SK-N-SH (cell line): ENCODE measurements around the gene UNKL. TPM values are rescaled to one million over a fixed set of nuclear protein-coding genes. Genes with fewer than 3 reads are reported as not detected.
A peak's percentile ranks its signal among the peaks of the same experiment; 100 is the strongest.

Source experiments
- CTCF ChIA-PET: fragments of 300-600, 350-600 bp; formaldehyde crosslinking; extraction: SDS; loops from one replicate; lab custom pipeline; 2021; lab: Yijun Ruan, JAX
- POLR2A ChIA-PET: fragments of 350-600 bp; sonication (Branson Sonifier 250); formaldehyde crosslinking; extraction: SDS; loops from one replicate; lab custom pipeline; 2020; ENCODE audit warnings: antibody characterized with exemption, inconsistent platforms; lab: Yijun Ruan, JAX
- DNase-seq: peaks from one replicate; pipeline ENCODE4 v3.0.0; 2012
- H2AFZ ChIP-seq: fragments of 200-600 bp; sonication (generic); 2 replicates; pipeline ENCODE4 v1.8.1; 2016; ENCODE audit warnings: antibody characterized with exemption, mild to moderate bottlenecking, low read depth
- H3F3A ChIP-seq: fragments of 200-600 bp; sonication (generic); replicated peaks from 2 replicates; pipeline ENCODE3; 2016; ENCODE audit warnings: antibody characterized with exemption, mild to moderate bottlenecking; ENCODE audit not compliant: insufficient read depth
- H3K27ac ChIP-seq, 2 experiments: fragments of 200-500 bp in 1 of 2; fragments of 200-600 bp in 1 of 2; sonication (Bioruptor generic) in 1 of 2; sonication (generic), shearing (Covaris generic) in 1 of 2; 2 replicates each; pipeline versions ENCODE4 v1.5.1 to v1.6.1; 2014 to 2016; ENCODE audit warnings: low read depth in 2 of 2, inconsistent platforms in 1 of 2, low read length in 1 of 2, mild to moderate bottlenecking in 1 of 2, mixed read lengths in 1 of 2
- H3K27me3 ChIP-seq: fragments of 200-600 bp; sonication (generic), shearing (Covaris generic); 2 replicates; pipeline ENCODE4 v1.6.1; 2016; ENCODE audit warnings: mixed run types; ENCODE audit not compliant: insufficient read depth
- H3K36me3 ChIP-seq, 2 experiments: fragments of 200-500 bp in 1 of 2; fragments of 200-600 bp in 1 of 2; sonication (Bioruptor generic) in 1 of 2; sonication (generic) in 1 of 2; replicated peaks in 1 of 2; 2 replicates each; pipeline versions ENCODE3 to v1.5.1; 2014 to 2016; ENCODE audit warnings: low read length in 1 of 2, mild to moderate bottlenecking in 1 of 2; ENCODE audit not compliant: insufficient read depth in 2 of 2, control insufficient read depth in 1 of 2
- H3K4me1 ChIP-seq, 2 experiments: fragments of 200-500 bp in 1 of 2; fragments of 200-600 bp in 1 of 2; sonication (Bioruptor generic) in 1 of 2; sonication (generic), shearing (Covaris generic) in 1 of 2; 2 replicates each; pipeline versions ENCODE4 v1.5.1 to v1.6.1; 2014 to 2016; ENCODE audit warnings: low read depth in 1 of 2, low read length in 1 of 2, mixed run types in 1 of 2; ENCODE audit not compliant: insufficient read depth in 2 of 2, control insufficient read depth in 1 of 2
- H3K4me2 ChIP-seq: fragments of 200-600 bp; sonication (generic), shearing (Covaris generic); 2 replicates; pipeline ENCODE4 v1.6.1; 2017; ENCODE audit warnings: mixed run types
- H3K4me3 ChIP-seq, 2 experiments: fragments of 200-500 bp in 1 of 2; fragments of 200-600 bp in 1 of 2; sonication (Bioruptor generic) in 1 of 2; sonication (generic), shearing (Covaris generic) in 1 of 2; 2 replicates each; pipeline versions ENCODE4 v1.5.1 to v1.8.1; 2014 to 2016; ENCODE audit warnings: low read depth in 2 of 2, inconsistent platforms in 1 of 2, low read length in 1 of 2, mild to moderate bottlenecking in 1 of 2, mixed read lengths in 1 of 2, moderate library complexity in 1 of 2
- H3K79me2 ChIP-seq: fragments of 200-600 bp; sonication (generic); 2 replicates; pipeline ENCODE4 v1.8.1; 2017; ENCODE audit warnings: mild to moderate bottlenecking; ENCODE audit not compliant: insufficient read depth
- H3K9ac ChIP-seq: fragments of 200-600 bp; sonication (generic); 2 replicates; pipeline ENCODE4 v1.6.1; 2017; ENCODE audit warnings: mixed run types
- H3K9me2 ChIP-seq: fragments of 200-600 bp; sonication (generic); 2 replicates; pipeline ENCODE4 v1.6.1; 2017; ENCODE audit warnings: mixed run types
- H3K9me3 ChIP-seq: fragments of 200-600 bp; sonication (generic); 2 replicates; pipeline ENCODE4 v1.6.1; 2017; ENCODE audit warnings: mixed run types, mild to moderate bottlenecking, moderate library complexity
- H4K20me1 ChIP-seq: fragments of 200-600 bp; sonication (generic); 2 replicates; pipeline ENCODE4 v1.6.1; 2017; ENCODE audit warnings: mild to moderate bottlenecking, mixed run types; ENCODE audit not compliant: insufficient read depth
- ELF1 ChIP-seq: IDR thresholded peaks from 2 replicates; pipeline ENCODE4 v1.4.0; 2012
- FOSL2 ChIP-seq: IDR thresholded peaks from 2 replicates; pipeline ENCODE4 v1.4.0; 2012; ENCODE audit warnings: low read depth, mild to moderate bottlenecking, moderate library complexity, borderline replicate concordance
- FOXM1 ChIP-seq: IDR thresholded peaks from 2 replicates; pipeline ENCODE4 v1.4.0; 2012; ENCODE audit warnings: low read depth, mild to moderate bottlenecking
- JUND ChIP-seq: IDR thresholded peaks from 2 replicates; pipeline ENCODE4 v1.4.0; 2012
- NFIC ChIP-seq: IDR thresholded peaks from 2 replicates; pipeline ENCODE4 v1.4.0; 2012; ENCODE audit warnings: borderline replicate concordance
- NRF1 ChIP-seq: IDR thresholded peaks from 2 replicates; pipeline ENCODE4 v1.6.1; 2012; ENCODE audit warnings: low read depth, mild to moderate bottlenecking, low read length
- POLR2AphosphoS5 ChIP-seq: IDR thresholded peaks from 2 replicates; pipeline ENCODE4 v1.6.1; 2012; ENCODE audit warnings: low read depth, low read length
- RAD21 ChIP-seq: IDR thresholded peaks from 2 replicates; pipeline ENCODE4 v1.6.1; 2012; ENCODE audit warnings: mild to moderate bottlenecking, low read length
- WGBS: methylation state at CpG from one replicate; pipeline ENCODE4 v1.1.6; 2017; ENCODE audit warnings: low lambda C conversion rate; 5-methylcytosine and 5-hydroxymethylcytosine counted together
- polyA plus RNA-seq, 3 experiments: library from polyadenylated mRNA; depleted of rRNA; stranded (reverse); fragments of >200 nt; gene quantifications; 2 replicates each; pipeline ENCODE4 v1.2.3, GENCODE V29; 2012
- TF ChIP-seq, protein P1 (sequence below): IDR thresholded peaks from 2 replicates; pipeline ENCODE4 v1.4.0; 2012; ENCODE audit warnings: low read depth

Gene UNKL
- polyA plus RNA-seq, 1 of the 3 experiments (the other 2 are of a cell fraction): 16.4 TPM

DNA sequence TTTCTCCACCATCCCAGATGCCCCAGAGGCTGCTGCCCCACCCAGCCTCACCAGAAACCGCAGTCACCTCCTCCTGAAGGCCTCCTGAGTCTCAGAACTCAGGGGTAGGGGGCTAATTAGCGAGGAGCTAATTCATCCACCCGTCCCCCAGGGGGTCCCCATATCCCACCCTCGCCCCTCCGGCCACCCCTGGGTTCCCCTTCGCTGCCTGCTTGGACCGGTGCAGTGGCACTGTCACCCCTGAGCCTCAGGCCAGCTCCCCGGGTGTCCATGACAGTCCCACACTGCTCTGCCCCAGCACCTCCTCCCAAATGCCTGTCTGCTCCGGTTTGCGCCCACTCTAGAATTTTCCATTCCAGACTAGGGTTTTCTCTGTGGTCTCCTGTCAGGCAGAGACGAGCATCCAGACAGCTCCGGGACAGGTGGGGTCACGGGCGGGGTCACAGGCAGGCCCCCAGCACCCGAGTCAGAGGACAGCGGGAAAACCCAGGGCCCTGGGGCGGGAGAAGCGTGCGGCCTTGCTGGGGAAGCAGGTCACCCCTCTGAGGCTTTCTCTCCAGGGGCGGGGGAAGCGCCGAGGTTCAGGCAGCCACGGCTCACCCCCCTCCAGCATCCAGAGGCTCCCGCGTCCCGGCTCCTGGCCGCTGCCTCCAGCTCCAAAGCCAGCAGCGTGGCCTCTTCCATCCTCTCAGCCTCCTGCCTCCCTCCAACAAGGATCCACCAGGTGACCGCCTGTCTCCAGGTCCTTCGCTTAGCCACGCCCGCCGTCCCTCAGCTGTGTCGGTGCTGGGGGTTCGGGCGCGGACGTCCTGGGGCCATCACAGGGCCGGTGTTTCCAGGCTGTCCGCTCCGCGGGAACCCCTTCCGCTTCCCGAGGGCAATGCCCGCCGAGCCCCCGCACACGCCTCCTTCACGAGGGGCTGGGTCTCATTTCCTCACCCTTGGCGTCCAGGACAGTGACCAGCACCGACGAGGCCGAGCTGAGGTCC is 13.3 kb upstream of the UNKL start (continued):
- TF ChIP-seq NRF1: no peak

DNA sequence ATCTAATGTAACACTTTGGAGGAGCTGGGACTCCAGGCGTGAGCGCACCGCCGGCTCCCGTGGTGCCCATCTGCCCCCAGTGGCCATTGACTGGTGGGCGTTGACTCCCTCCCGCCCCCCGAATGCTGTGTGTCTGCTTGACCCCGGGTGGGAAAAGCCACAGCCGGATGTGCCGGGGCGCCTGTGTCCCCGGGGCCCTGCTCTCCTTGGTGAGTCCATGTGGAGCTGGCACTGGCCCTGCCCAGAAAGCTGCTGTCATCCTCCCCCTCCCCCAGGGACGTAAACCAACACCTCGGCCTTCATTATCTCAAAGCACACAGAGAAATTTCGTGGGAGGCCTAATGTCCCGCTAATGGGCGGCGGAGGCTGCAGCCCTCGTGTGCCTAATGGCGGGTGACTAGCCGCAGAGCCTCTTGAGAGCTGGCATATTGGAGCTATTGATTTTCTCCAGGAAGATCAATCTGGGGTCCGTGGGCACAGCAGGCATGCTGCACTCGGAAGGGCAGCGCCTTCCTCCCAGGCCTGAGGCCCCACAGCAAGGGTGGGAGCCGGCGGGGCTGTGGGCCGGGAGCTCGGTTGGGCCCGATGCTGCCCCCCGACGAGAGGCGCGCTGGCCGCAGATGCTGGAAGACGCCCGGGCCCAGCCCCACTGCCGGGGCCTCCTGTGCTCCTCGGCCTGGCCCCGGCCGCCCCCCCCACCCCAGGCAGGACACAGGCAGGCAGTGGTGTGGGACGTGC is 12.4 kb upstream of the UNKL start:
- Histone ChIP-seq H3K27ac (no peak overlapping the region), H3K9me2 (no peaks in the 10 kb centered on the region), H2AFZ (no peak overlapping the region), H3K4me2 (no peak overlapping the region), H3K9ac (no peak overlapping the region), H4K20me1 (no peaks in the 10 kb centered on the region), H3K4me3 (no peak overlapping the region), H3K79me2 (no peaks in the 10 kb centered on the region), H3K4me1 (peaks cover 0 to 13% of the 10 kb centered on the region in 2 experiments; a peak in 1 of 4 replicates), H3K36me3 (no peaks in the 10 kb centered on the region), H3K27me3 (no peaks in the 10 kb centered on the region), H3F3A (peaks cover 4% of the 10 kb centered on the region), H3K9me3 (no peaks in the 10 kb centered on the region)
- TF ChIP-seq RAD21: no peak
- TF ChIP-seq POLR2AphosphoS5: no peak
- CTCF ChIA-PET: interaction anchor here (1.4 kb wide), 1 partner anchor 9 kb away, joined by 3 read pairs; no protein-coding TSS in a partner anchor
- DNase-seq: peak; percentile 55
- WGBS: 86% methylated on average over 10 of the region's 42 CpGs
- POLR2A ChIA-PET: no interaction called here

DNA sequence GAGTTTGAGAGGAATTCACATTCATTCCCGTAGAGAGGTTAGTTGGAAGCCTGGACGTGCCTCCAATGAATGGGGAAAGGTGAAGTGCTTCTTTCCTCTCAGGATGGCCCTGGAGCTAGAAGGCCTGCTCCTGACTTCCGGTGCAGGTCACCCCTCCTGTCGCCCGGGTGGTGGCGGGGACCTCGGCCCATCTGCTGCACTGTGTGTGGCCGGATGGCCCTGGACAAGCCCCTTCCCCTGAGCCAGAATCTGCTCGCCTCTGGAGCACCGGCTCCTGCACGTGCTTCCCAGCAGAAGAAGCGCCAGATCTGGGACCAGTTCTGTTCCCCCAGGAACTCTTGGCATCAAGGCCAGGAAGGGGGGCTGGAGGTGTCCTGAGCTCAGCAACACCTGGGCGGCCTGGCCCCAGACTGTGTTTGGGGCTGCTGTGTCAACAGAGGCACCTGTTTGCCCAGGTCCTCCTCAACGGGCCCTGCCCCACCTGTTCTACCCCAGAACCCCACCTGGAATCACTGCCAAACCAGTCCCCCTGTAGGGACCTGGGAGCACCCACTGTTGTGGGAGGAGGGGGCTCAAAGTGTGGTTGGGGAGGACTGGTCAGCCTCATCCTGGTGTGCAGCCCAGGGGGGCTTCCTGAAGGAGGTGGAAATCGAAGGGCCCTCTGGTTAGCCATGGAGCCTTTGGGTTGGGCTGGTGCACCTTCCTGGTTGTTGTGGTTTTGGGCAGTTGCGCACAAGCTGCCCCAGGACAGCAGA is 11.3 kb upstream of the UNKL start:
- no peak overlapping the region for H3K4me2 ChIP-seq
- H3F3A ChIP-seq: peaks cover 4% of the 10 kb centered on the region
- peaks cover 0 to 9% of the 10 kb centered on the region in 2 experiments; a peak in 1 of 4 replicates for H3K4me1 ChIP-seq
- H2AFZ ChIP-seq: no peak overlapping the region
- POLR2A ChIA-PET: no interaction called here
- CTCF ChIA-PET: interaction anchor here (1.4 kb wide), 1 partner anchor 8 kb away, joined by 3 read pairs; no protein-coding TSS in a partner anchor
- DNase-seq: peak; percentile 22
- H3K9me3 ChIP-seq: no peaks in the 10 kb centered on the region
- no peaks in the 10 kb centered on the region for H4K20me1 ChIP-seq
- no peaks in the 10 kb centered on the region for H3K27me3 ChIP-seq
- no peak overlapping the region for H3K4me3 ChIP-seq
- TF ChIP-seq ELF1: no peak
- TF ChIP-seq FOXM1: no peak
- no peak for TF ChIP-seq RAD21
- no peak for TF ChIP-seq NFIC
- TF ChIP-seq JUND: no peak
- TF ChIP-seq, protein P1, sequence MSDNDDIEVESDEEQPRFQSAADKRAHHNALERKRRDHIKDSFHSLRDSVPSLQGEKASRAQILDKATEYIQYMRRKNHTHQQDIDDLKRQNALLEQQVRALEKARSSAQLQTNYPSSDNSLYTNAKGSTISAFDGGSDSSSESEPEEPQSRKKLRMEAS: no peak
- TF ChIP-seq FOSL2: no peak
- no peaks in the 10 kb centered on the region for H3K36me3 ChIP-seq
- H3K9me2 ChIP-seq: no peaks in the 10 kb centered on the region
- H3K79me2 ChIP-seq: peaks cover 4% of the 10 kb centered on the region; the same call in 1 of the 2 replicates
- no peak overlapping the region for H3K27ac ChIP-seq
- no peak overlapping the region for H3K9ac ChIP-seq
- 78% methylated on average over 4 of the region's 16 CpGs for WGBS
